HG03095 (cell line): ENCODE results near the gene CLSTN3.

Experiments
- ATAC-seq: cut with Tn5 transposase; IDR thresholded peaks from one replicate; pipeline ENCODE4 v1.9.1; 2021; ENCODE audit warnings: moderate library complexity; ENCODE audit not compliant: unreplicated experiment

CLSTN3 gene

GRCh38 chr12:7129872-7130691, at the start of gene CLSTN3:
Gene CLSTN3 (plus strand): TSS chr12:7130371. CDS start chr12:7130649, 278 bp downstream.
- ATAC-seq = peak; percentile 52

GRCh38 chr12:7081037-7081436, 49.1 kb upstream of the CLSTN3 start:
- no peak for ATAC-seq

GRCh38 chr12:7083125-7083524, 47.0 kb upstream of the CLSTN3 start:
- no peak for ATAC-seq

GRCh38 chr12:7089196-7089871, 40.8 kb upstream of the CLSTN3 start:
- ATAC-seq = no peak

GRCh38 chr12:7090222-7090998, 39.8 kb upstream of the CLSTN3 start:
- ATAC-seq = no peak

- ATAC-seq = no peak
Observed at GRCh38 chr12:7091171-7091570, 39.0 kb upstream of the CLSTN3 start.

- ATAC-seq = no peak
Observed at GRCh38 chr12:7091660-7092228, 38.4 kb upstream of the CLSTN3 start.

- no peak for ATAC-seq
Observed at GRCh38 chr12:7092229-7092985, 37.8 kb upstream of the CLSTN3 start, which contains the start of gene C1R. Gene C1R (minus strand): TSS chr12:7092445. CDS start chr12:7092388, 57 bp downstream.

- ATAC-seq = no peak
Observed at GRCh38 chr12:7092986-7093460, 37.1 kb upstream of the CLSTN3 start.

- no peak for ATAC-seq
Observed at GRCh38 chr12:7093486-7093885, 36.7 kb upstream of the CLSTN3 start.

GRCh38 chr12:7093892-7094291, 36.3 kb upstream of the CLSTN3 start:
- no peak for ATAC-seq

- ATAC-seq = no peak
Observed at GRCh38 chr12:7096006-7096932, 33.9 kb upstream of the CLSTN3 start.

- no peak for ATAC-seq
Observed at GRCh38 chr12:7096979-7097378, 33.2 kb upstream of the CLSTN3 start.

- no peak for ATAC-seq
Observed at GRCh38 chr12:7099290-7099996, 30.7 kb upstream of the CLSTN3 start.

GRCh38 chr12:7100239-7100638, 29.9 kb upstream of the CLSTN3 start:
- no peak for ATAC-seq

- no peak for ATAC-seq
Observed at GRCh38 chr12:7101047-7101693, 29.0 kb upstream of the CLSTN3 start.

GRCh38 chr12:7101694-7102131, 28.5 kb upstream of the CLSTN3 start:
- no peak for ATAC-seq

GRCh38 chr12:7102582-7102981, 27.6 kb upstream of the CLSTN3 start:
- no peak for ATAC-seq
